Left ventricle myocardium inferior (tissue), 1 donor: ENCODE data around the gene KDM4E. TPM values are rescaled to one million over a fixed set of nuclear protein-coding genes. Genes with fewer than 3 reads are reported as not detected.
"Not testable (repeated sequence)": the region's sequence is repeated elsewhere in the genome, so short reads cannot be mapped to it uniquely, and the experiment has no call there.

Source experiments
- DNase-seq: peaks from one replicate; pipeline ENCODE4 v3.0.0-alpha.2; 2020
- H3K27ac ChIP-seq: fragments of 200-600 bp; replicated peaks from 2 replicates; pipeline ENCODE4 v1.8.0; 2021
- H3K27me3 ChIP-seq: fragments of 200-600 bp; 2 replicates; pipeline ENCODE4 v1.8.0; 2021; ENCODE audit warnings: low read depth
- H3K36me3 ChIP-seq: fragments of 200-600 bp; 2 replicates; pipeline ENCODE4 v1.8.0; 2021
- H3K4me1 ChIP-seq: fragments of 200-600 bp; 2 replicates; pipeline ENCODE4 v1.8.0; 2021
- H3K4me3 ChIP-seq: fragments of 200-600 bp; 2 replicates; pipeline ENCODE4 v1.8.0; 2021; ENCODE audit warnings: mild to moderate bottlenecking, moderate library complexity
- H3K9me3 ChIP-seq: fragments of 200-600 bp; replicated peaks from 2 replicates; pipeline ENCODE4 v1.8.0; 2021
- CTCF ChIP-seq: fragments of 200-600 bp; IDR thresholded peaks from 2 replicates; pipeline ENCODE4 v1.8.0; 2021; ENCODE audit warnings: antibody characterized with exemption, mild to moderate bottlenecking, borderline replicate concordance
- intact Hi-C: fragments of 100-400 bp; cut with micrococcal nuclease; formaldehyde crosslinking; loops from one replicate; pipeline ENCODE4 v1.11.0; 2022
- total RNA-seq: library from RNA; stranded (reverse); fragmentation: NEBNext Ultra II Directional; extraction: Animal tissue kit (Norgen Biotek cat#: 25700); gene quantifications from one replicate; pipeline ENCODE4 v1.2.1, GENCODE V29; 2021
- donor health status: DM: no; HTN: yes; CAD: no; lungs with severe emphysema.

The KDM4E gene
- total RNA-seq, 1 donor from 2014 or later = not detected

GRCh38 chr11:95014184-95014821, 10.8 kb upstream of the KDM4E start:
- Histone ChIP-seq H3K27ac (no peak overlapping the region), H3K27me3 (peaks cover 5% of the 10 kb centered on the region), H3K36me3 (no peaks in the 10 kb centered on the region), H3K4me3 (no peak overlapping the region), H3K4me1 (no peaks in the 10 kb centered on the region), H3K9me3 (no peaks in the 10 kb centered on the region)
- intact Hi-C loops = no loop called here
- no peak for DNase-seq
- no peak for TF ChIP-seq CTCF

GRCh38 chr11:95016139-95016538, 8.9 kb upstream of the KDM4E start:
- Histone ChIP-seq H3K4me1 (no peaks in the 10 kb centered on the region), H3K36me3 (no peaks in the 10 kb centered on the region), H3K27me3 (peaks cover 5% of the 10 kb centered on the region), H3K9me3 (no peaks in the 10 kb centered on the region), H3K27ac (no peak overlapping the region), H3K4me3 (no peak overlapping the region)
- no peak for TF ChIP-seq CTCF
- DNase-seq = no peak
- intact Hi-C loops = no loop called here

- H3K4me1 ChIP-seq, H3K27me3 ChIP-seq, intact Hi-C loops, DNase-seq, H3K36me3 ChIP-seq, H3K4me3 ChIP-seq, H3K27ac ChIP-seq, H3K9me3 ChIP-seq: not testable (repeated sequence)
Measured at GRCh38 chr11:95021468-95021867, 3.6 kb upstream of the KDM4E start.

- H3K27ac ChIP-seq, intact Hi-C loops, H3K36me3 ChIP-seq, H3K4me3 ChIP-seq, H3K27me3 ChIP-seq, DNase-seq, H3K9me3 ChIP-seq, H3K4me1 ChIP-seq: not testable (repeated sequence)
Measured at GRCh38 chr11:95025594-95025993, 536 bp downstream of the KDM4E start.

- H3K9me3 ChIP-seq = no peaks in the 10 kb centered on the region
- H3K36me3 ChIP-seq = no peaks in the 10 kb centered on the region
- H3K4me3 ChIP-seq = no peak overlapping the region
- H3K4me1 ChIP-seq = no peaks in the 10 kb centered on the region
- no peak for DNase-seq
- TF ChIP-seq CTCF = no peak
- no peak overlapping the region for H3K27ac ChIP-seq
- H3K27me3 ChIP-seq = peaks cover 3% of the 10 kb centered on the region
- intact Hi-C loops = no loop called here
Measured at GRCh38 chr11:95028357-95028756, 3.3 kb downstream of the KDM4E start.

- DNase-seq = no peak
- peaks cover 4% of the 10 kb centered on the region for H3K4me1 ChIP-seq
- intact Hi-C loops = no loop called here
- no peak for TF ChIP-seq CTCF
- peaks cover 26% of the 10 kb centered on the region for H3K27me3 ChIP-seq
- no peak overlapping the region for H3K4me3 ChIP-seq
- H3K36me3 ChIP-seq = no peaks in the 10 kb centered on the region
- H3K9me3 ChIP-seq = no peaks in the 10 kb centered on the region
- no peak overlapping the region for H3K27ac ChIP-seq
Measured at GRCh38 chr11:95033051-95033450, 8.0 kb downstream of the KDM4E start.

GRCh38 chr11:95035316-95035715, 10.3 kb downstream of the KDM4E start:
- H3K36me3 ChIP-seq = no peaks in the 10 kb centered on the region

GRCh38 chr11:95037356-95038035, 12.4 kb downstream of the KDM4E start:
- intact Hi-C loops, H3K4me1 ChIP-seq, H3K27ac ChIP-seq, H3K9me3 ChIP-seq, DNase-seq, H3K36me3 ChIP-seq: not testable (repeated sequence)
- H3K27me3 ChIP-seq = peaks cover 58% of the 10 kb centered on the region
- H3K4me3 ChIP-seq = peak overlapping the region; percentile 65

More at GRCh38 chr11:95035316-95035715, 10.3 kb downstream of the KDM4E start:
- intact Hi-C loops = no loop called here
- Histone ChIP-seq H3K4me3 (no peak overlapping the region), H3K27ac (no peak overlapping the region), H3K9me3 (no peaks in the 10 kb centered on the region), H3K4me1 (peaks cover 4% of the 10 kb centered on the region), H3K27me3 (peaks cover 37% of the 10 kb centered on the region)
- no peak for DNase-seq
- no peak for TF ChIP-seq CTCF
